Thymus (tissue), 11 donors: ENCODE measurements around the gene FXN. TPM values are rescaled to one million over a fixed set of nuclear protein-coding genes. Genes with fewer than 3 reads are reported as not detected.
"Not testable (repeated sequence)": the region's sequence is repeated elsewhere in the genome, so short reads cannot be mapped to it uniquely, and the experiment has no call there.

Experiments
- DNase-seq, 9 donors: peaks; one replicate each; pipeline ENCODE4 v3.0.0-alpha.2; 2013; ENCODE audit warnings: low spot score in 9 of 9, low read depth in 6 of 9, missing footprints in 1 of 9
- H3K27ac ChIP-seq, 2 donors: one replicate each; pipeline ENCODE4 v1.5.1; 2013; ENCODE audit warnings: control low read depth in 1 of 2, low read depth in 1 of 2, low read length in 1 of 2, mild to moderate bottlenecking in 1 of 2, moderate library complexity in 1 of 2
- H3K27me3 ChIP-seq, 2 donors: one replicate each; pipeline ENCODE4 v1.5.1; 2013; ENCODE audit warnings: low read length in 1 of 2; ENCODE audit not compliant: control insufficient read depth in 2 of 2, insufficient read depth in 1 of 2
- H3K36me3 ChIP-seq, 2 donors: one replicate each; pipeline ENCODE4 v1.5.1; 2013; ENCODE audit warnings: low read length in 1 of 2, mild to moderate bottlenecking in 1 of 2, moderate library complexity in 1 of 2; ENCODE audit not compliant: control insufficient read depth in 2 of 2, insufficient read depth in 2 of 2
- H3K4me1 ChIP-seq, 2 donors: one replicate each; pipeline ENCODE4 v1.5.1; 2013; ENCODE audit warnings: low read length in 2 of 2; ENCODE audit not compliant: control insufficient read depth in 2 of 2, insufficient read depth in 2 of 2
- H3K4me3 ChIP-seq, 2 donors: one replicate each; pipeline ENCODE4 v1.5.1; 2013; ENCODE audit warnings: low read length in 2 of 2, control low read depth in 1 of 2, mild to moderate bottlenecking in 1 of 2
- H3K9me3 ChIP-seq, 2 donors: one replicate each; pipeline ENCODE4 v1.5.1; 2013; ENCODE audit warnings: low read length in 1 of 2, mild to moderate bottlenecking in 1 of 2; ENCODE audit not compliant: control insufficient read depth in 2 of 2, insufficient read depth in 1 of 2
- WGBS: extraction: QIAGEN DNeasy Blood & Tissue Kit; methylation state at CpG from one replicate; pipeline ENCODE4 v1.1.7; 2013; 5-methylcytosine and 5-hydroxymethylcytosine counted together
- polyA plus RNA-seq: library from polyadenylated mRNA; stranded (reverse); fragments of 200-250 nt; gene quantifications from one replicate; pipeline ENCODE4 v1.2.3, GENCODE V29; 2013
- total RNA-seq: library from RNA; stranded (reverse); fragments of 120-200 nt; gene quantifications from one replicate; pipeline ENCODE4 v1.2.4, GENCODE V29; 2013
- donor health status: healthy.

FXN gene
- total and polyA plus RNA-seq, 2 donors = 3.2 to 7.7 TPM

- 94% methylated on average over 4 of the region's 4 CpGs for WGBS
- DNase-seq = no peak
- H3K9me3 ChIP-seq = no peaks in the 10 kb centered on the region
Observed at GRCh38 chr9:69097064-69097463, 61.5 kb downstream of the FXN start.

GRCh38 chr9:69097923-69098593, 62.5 kb downstream of the FXN start:
- Histone ChIP-seq H3K27me3 (no peaks in the 10 kb centered on the region), H3K4me1 (no peaks in the 10 kb centered on the region), H3K36me3 (no peaks in the 10 kb centered on the region), H3K27ac (no peak overlapping the region), H3K4me3 (no peak overlapping the region), H3K9me3 (no peaks in the 10 kb centered on the region)
- WGBS = over 99% methylated on average over 5 of the region's 5 CpGs
- DNase-seq = no peak

More at GRCh38 chr9:69097064-69097463, 61.5 kb downstream of the FXN start:
- no peaks in the 10 kb centered on the region for H3K27me3 ChIP-seq
- H3K4me3 ChIP-seq = no peak overlapping the region
- no peaks in the 10 kb centered on the region for H3K4me1 ChIP-seq
- H3K27ac ChIP-seq = no peak overlapping the region
- no peaks in the 10 kb centered on the region for H3K36me3 ChIP-seq

DNA sequence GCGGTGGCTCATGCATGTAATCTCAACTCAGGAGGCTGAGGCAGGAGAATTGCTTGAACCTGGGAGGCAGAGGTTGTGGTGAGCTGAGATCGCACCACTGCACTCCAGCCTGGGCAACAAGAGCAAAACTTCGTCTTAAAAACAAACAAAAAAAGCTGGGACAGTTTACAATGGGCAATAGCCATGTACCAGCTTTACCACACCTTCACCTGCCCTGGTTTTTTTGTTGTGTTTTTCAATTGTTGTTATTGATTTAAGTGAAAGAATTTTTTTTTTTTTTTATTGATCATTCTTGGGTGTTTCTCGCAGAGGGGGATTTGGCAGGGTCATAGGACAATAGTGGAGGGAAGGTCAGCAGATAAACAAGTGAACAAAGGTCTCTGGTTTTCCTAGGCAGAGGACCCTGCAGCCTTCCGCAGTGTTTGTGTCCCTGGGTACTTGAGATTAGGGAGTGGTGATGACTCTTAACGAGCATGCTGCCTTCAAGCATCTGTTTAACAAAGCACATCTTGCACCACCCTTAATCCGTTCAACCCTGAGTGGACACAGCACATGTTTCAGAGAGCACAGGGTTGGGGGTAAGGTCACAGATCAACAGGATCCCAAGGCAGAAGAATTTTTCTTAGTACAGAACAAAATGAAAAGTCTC, 67.9 kb downstream of the FXN start:
- not testable (repeated sequence) for H3K9me3 ChIP-seq, H3K36me3 ChIP-seq, DNase-seq, H3K4me1 ChIP-seq, H3K27ac ChIP-seq, H3K27me3 ChIP-seq, H3K4me3 ChIP-seq
- 95% methylated on average over 4 of the region's 7 CpGs for WGBS

- H3K27me3 ChIP-seq = no peaks in the 10 kb centered on the region
- no peaks in the 10 kb centered on the region for H3K4me1 ChIP-seq
- H3K9me3 ChIP-seq = no peaks in the 10 kb centered on the region
- 87% methylated on average over 2 of the region's 2 CpGs for WGBS
- no peak overlapping the region for H3K27ac ChIP-seq
- H3K36me3 ChIP-seq = no peaks in the 10 kb centered on the region
- DNase-seq = no peak
- no peak overlapping the region for H3K4me3 ChIP-seq
Observed at GRCh38 chr9:69104830-69105527, 69.4 kb downstream of the FXN start.

DNA sequence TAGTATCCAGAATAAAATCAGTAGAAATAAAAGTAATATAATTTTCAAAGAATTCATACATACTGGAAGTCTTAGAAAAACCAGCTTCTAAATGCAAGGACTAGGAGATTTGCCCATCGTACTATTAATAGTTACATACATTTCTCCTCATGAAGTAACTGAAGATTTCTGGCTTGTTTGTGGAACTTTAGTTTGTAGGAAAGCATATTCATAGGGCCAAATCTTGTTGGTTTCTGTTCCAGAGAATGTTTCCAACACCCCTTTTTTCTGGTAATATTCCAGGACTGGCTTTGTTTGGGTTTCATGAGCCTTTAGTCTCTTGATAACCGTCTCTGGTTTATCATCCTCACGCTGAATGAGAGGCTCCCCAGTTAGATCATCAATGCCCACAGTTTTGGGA, 72.2 kb downstream of the FXN start:
- H3K4me3 ChIP-seq = no peak overlapping the region
- no peak overlapping the region for H3K27ac ChIP-seq
- no peaks in the 10 kb centered on the region for H3K36me3 ChIP-seq
- no peak for DNase-seq
- 95% methylated on average over 3 of the region's 3 CpGs for WGBS
- no peaks in the 10 kb centered on the region for H3K27me3 ChIP-seq
- no peaks in the 10 kb centered on the region for H3K4me1 ChIP-seq
- H3K9me3 ChIP-seq = no peaks in the 10 kb centered on the region

DNA sequence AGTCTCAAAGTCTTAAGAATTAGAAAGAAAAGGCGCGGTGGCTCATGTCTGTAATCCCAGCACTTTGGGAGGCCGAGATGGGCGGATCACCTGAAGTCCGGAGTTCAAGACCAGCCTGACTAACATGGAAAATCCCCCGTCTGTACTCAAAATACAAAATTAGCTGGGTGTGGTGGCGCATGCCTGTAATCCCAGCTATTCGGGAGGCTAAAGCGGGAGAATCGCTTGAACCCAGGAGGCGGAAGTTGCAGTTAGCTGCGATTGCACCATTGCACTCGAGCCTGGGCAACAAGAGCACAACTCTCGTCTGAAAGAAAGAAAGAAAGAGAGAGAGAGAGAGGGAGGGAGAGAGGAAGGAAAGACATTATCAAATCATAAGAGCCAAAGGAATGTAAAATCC, 73.2 kb downstream of the FXN start:
- not testable (repeated sequence) for H3K36me3 ChIP-seq, H3K27ac ChIP-seq, H3K27me3 ChIP-seq, H3K4me3 ChIP-seq, H3K4me1 ChIP-seq, DNase-seq, H3K9me3 ChIP-seq
- 97% methylated on average over 14 of the region's 14 CpGs for WGBS

- no peaks in the 10 kb centered on the region for H3K36me3 ChIP-seq
- 81% methylated on average over 4 of the region's 4 CpGs for WGBS
- H3K4me3 ChIP-seq = no peak overlapping the region
- H3K9me3 ChIP-seq = no peaks in the 10 kb centered on the region
- no peaks in the 10 kb centered on the region for H3K4me1 ChIP-seq
- no peaks in the 10 kb centered on the region for H3K27me3 ChIP-seq
- no peak overlapping the region for H3K27ac ChIP-seq
- DNase-seq = no peak
Observed at GRCh38 chr9:69109152-69109551, 73.6 kb downstream of the FXN start.

DNA sequence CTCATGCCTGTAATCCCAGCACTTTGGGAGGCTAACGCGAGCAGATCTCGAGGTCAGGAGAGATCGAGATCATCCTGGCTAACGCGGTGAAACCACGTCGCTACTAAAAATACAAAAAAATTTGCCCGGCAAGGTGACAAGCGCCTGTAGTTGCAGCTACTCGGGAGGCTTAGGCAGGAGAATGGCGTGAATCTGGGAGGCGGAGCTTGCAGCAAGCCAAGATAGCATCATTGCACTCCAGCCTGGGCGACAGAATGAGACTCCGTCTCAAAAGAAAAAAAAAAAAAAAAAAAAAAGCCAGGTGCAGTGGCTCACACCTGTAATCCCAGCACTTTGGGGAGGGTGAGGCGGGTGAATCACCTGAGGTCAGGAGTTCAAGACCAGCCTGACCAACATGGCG, 77.1 kb downstream of the FXN start:
- H3K9me3 ChIP-seq, H3K27ac ChIP-seq, H3K4me3 ChIP-seq, DNase-seq, H3K27me3 ChIP-seq, H3K4me1 ChIP-seq, H3K36me3 ChIP-seq: not testable (repeated sequence)
- 97% methylated on average over 17 of the region's 17 CpGs for WGBS

DNA sequence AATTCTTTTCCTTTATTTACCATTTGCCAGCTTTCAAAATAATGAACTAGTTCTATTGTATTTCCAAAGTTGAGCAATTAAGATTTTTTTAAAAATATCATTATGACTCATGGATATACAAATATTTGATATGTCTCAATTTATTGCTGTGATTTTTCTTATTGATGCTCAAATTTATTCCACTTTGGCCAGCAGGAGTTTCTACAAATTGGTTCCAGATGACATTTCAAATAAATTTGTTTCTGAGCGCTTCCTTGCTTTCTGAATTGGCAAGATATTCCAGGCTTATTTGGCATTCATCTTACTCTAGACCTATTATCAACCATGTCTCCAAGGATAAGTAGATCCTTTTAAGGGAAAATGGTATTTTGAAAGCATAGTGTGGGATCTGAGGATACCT, 80.1 kb downstream of the FXN start:
- 92% methylated on average over 1 of the region's 1 CpG for WGBS
- peaks cover 0 to 4% of the 10 kb centered on the region in 2 donors for H3K27me3 ChIP-seq
- no peaks in the 10 kb centered on the region for H3K36me3 ChIP-seq
- H3K4me3 ChIP-seq = no peak overlapping the region
- DNase-seq = no peak
- H3K27ac ChIP-seq = no peak overlapping the region
- H3K9me3 ChIP-seq = no peaks in the 10 kb centered on the region
- peaks cover 0 to 4% of the 10 kb centered on the region in 2 donors for H3K4me1 ChIP-seq
